ENCODE data around the gene MFAP3L.

The MFAP3L gene

GRCh38 chr4:170005472-170005871 lies 20.7 kb downstream of the MFAP3L start:
- DNase-seq (ENCODE audit: low spot score), result no peak
- no peak for TF ChIP-seq CTCF (IDR thresholded peaks at IDR 0.05; ENCODE audit: borderline replicate concordance, control extremely low read depth, extremely low read depth, insufficient read depth, missing control alignments)
- in situ Hi-C loops (cut with MboI; ENCODE audit: low sequenced_read_pairs, unreplicated experiment), result no loop called here

GRCh38 chr4:170004651-170005295 lies 21.4 kb downstream of the MFAP3L start:
- in situ Hi-C loops (cut with MboI; ENCODE audit: low sequenced_read_pairs, unreplicated experiment), result no loop called here
- DNase-seq (ENCODE audit: low spot score), result no peak
- TF ChIP-seq CTCF (IDR thresholded peaks at IDR 0.05; ENCODE audit: borderline replicate concordance, control extremely low read depth, extremely low read depth, insufficient read depth, missing control alignments), result no peak

GRCh38 chr4:170003071-170004070 lies 22.8 kb downstream of the MFAP3L start:
- in situ Hi-C loops (cut with MboI; ENCODE audit: low sequenced_read_pairs, unreplicated experiment), result no loop called here
- no peak for DNase-seq (ENCODE audit: low spot score)
- TF ChIP-seq CTCF (IDR thresholded peaks at IDR 0.05; ENCODE audit: borderline replicate concordance, control extremely low read depth, extremely low read depth, insufficient read depth, missing control alignments), result no peak

- no peak for DNase-seq (ENCODE audit: low spot score)
- no peak for TF ChIP-seq CTCF (IDR thresholded peaks at IDR 0.05; ENCODE audit: borderline replicate concordance, control extremely low read depth, extremely low read depth, insufficient read depth, missing control alignments)
- in situ Hi-C loops (cut with MboI; ENCODE audit: low sequenced_read_pairs, unreplicated experiment), result no loop called here
Observed at GRCh38 chr4:170001745-170002267, 24.4 kb downstream of the MFAP3L start.

- in situ Hi-C loops (cut with MboI; ENCODE audit: low sequenced_read_pairs, unreplicated experiment), result no loop called here
- no peak for TF ChIP-seq CTCF (IDR thresholded peaks at IDR 0.05; ENCODE audit: borderline replicate concordance, control extremely low read depth, extremely low read depth, insufficient read depth, missing control alignments)
- DNase-seq (ENCODE audit: low spot score), result no peak
Observed at GRCh38 chr4:170001011-170001744, 25.0 kb downstream of the MFAP3L start.

- no peak for DNase-seq (ENCODE audit: low spot score)
- in situ Hi-C loops (cut with MboI; ENCODE audit: low sequenced_read_pairs, unreplicated experiment), result no loop called here
- no peak for TF ChIP-seq CTCF (IDR thresholded peaks at IDR 0.05; ENCODE audit: borderline replicate concordance, control extremely low read depth, extremely low read depth, insufficient read depth, missing control alignments)
Observed at GRCh38 chr4:169999923-170000322, 26.3 kb downstream of the MFAP3L start.

All from GM13976 (cell line).